ENCODE results near the gene NALCN.

NALCN gene

GRCh38 chr13:101417043-101417406 is 717 bp upstream of the NALCN start:
- no peak overlapping the region for H3K4me3 ChIP-seq (ENCODE audit: low read depth, low read length)
- TF ChIP-seq, protein P1, sequence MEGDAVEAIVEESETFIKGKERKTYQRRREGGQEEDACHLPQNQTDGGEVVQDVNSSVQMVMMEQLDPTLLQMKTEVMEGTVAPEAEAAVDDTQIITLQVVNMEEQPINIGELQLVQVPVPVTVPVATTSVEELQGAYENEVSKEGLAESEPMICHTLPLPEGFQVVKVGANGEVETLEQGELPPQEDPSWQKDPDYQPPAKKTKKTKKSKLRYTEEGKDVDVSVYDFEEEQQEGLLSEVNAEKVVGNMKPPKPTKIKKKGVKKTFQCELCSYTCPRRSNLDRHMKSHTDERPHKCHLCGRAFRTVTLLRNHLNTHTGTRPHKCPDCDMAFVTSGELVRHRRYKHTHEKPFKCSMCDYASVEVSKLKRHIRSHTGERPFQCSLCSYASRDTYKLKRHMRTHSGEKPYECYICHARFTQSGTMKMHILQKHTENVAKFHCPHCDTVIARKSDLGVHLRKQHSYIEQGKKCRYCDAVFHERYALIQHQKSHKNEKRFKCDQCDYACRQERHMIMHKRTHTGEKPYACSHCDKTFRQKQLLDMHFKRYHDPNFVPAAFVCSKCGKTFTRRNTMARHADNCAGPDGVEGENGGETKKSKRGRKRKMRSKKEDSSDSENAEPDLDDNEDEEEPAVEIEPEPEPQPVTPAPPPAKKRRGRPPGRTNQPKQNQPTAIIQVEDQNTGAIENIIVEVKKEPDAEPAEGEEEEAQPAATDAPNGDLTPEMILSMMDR (IDR thresholded peaks at IDR 0.05; ENCODE audit: borderline replicate concordance, insufficient read depth, low read depth, low read length) = no peak

GRCh38 chr13:101415358-101416174 is 742 bp downstream of the NALCN start:
- TF ChIP-seq, protein P1 (IDR thresholded peaks at IDR 0.05; ENCODE audit: borderline replicate concordance, insufficient read depth, low read depth, low read length) = no peak
- H3K4me3 ChIP-seq (ENCODE audit: low read depth, low read length) = no peak overlapping the region

DNA sequence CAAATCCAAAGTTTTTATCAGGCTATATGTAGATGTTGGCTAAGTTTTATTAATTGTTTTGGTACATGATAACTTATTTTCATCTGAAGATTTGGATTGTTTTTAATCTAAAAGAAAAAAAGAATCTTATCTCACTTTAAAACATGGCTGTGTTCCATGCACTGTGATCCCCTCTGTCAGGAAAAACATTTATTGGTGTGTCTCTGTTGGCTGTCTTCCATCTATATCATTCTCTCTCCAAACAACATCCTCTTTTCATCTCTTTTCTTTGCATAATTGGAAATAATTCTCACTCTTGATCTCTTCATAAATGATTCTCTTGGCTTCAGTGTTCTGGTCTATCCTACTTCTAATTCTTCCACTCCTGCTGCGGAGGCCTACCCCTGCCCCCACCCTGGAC is 4.2 kb downstream of the NALCN start:
- H3K4me3 ChIP-seq (ENCODE audit: low read depth, low read length) = no peak overlapping the region
- TF ChIP-seq, protein P1 (IDR thresholded peaks at IDR 0.05; ENCODE audit: borderline replicate concordance, insufficient read depth, low read depth, low read length) = no peak

DNA sequence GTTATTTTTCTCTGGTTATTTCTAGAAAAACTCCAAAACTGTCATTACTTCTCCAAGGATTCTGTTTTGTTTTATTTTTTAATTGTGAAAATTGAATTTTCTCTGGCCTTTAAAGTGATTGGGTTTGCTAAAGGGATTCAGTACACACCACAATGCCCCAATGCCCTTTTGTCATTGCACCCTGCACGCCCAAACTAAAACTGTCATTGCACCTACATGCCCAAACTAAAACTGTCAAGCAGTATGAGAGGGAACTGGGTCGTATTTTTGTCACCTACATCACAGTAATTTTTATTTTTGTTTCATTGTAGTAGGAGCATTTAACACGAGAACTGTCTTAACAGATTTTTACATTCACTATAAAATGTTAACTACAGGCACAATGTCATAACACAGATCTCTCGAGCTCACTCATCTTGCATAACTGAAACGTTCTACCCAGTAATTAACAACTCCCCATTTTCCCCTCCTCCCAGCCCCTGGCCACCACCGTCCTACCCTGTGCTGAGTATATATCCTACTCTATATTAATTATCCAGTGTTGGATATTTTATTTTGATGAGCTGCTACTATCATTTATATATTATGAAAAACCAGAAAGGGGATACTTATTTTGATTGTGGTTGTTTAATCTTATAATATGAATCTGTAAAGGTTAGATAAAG is 7.2 kb downstream of the NALCN start:
- TF ChIP-seq, protein P1 (IDR thresholded peaks at IDR 0.05; ENCODE audit: borderline replicate concordance, insufficient read depth, low read depth, low read length) = no peak
- H3K4me3 ChIP-seq (ENCODE audit: low read depth, low read length) = no peak overlapping the region

- TF ChIP-seq, protein P1 (IDR thresholded peaks at IDR 0.05; ENCODE audit: borderline replicate concordance, insufficient read depth, low read depth, low read length) = no peak
- H3K4me3 ChIP-seq (ENCODE audit: low read depth, low read length) = no peak overlapping the region
Observed at GRCh38 chr13:101408154-101408553, 8.2 kb downstream of the NALCN start.

DNA sequence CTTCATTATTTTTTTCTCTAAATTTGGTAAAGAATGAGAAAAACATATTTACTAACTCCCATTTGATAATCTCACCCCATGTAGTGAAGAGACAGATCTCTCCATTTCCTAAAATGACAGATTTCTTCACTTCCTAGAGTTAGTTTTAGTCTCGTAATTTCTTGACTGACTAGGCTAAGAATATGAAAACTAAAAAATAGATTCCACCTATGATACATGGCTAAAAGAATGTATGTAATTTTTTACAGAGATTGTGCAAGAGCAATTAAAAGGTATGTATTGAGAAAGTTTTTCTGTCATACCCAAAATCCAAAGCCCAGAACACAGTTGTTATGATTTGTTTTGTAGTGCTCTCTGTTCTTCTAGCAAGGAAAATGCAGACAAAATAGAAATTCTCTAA is 9.5 kb downstream of the NALCN start:
- TF ChIP-seq, protein P1 (IDR thresholded peaks at IDR 0.05; ENCODE audit: borderline replicate concordance, insufficient read depth, low read depth, low read length) = no peak
- H3K4me3 ChIP-seq (ENCODE audit: low read depth, low read length) = no peak overlapping the region

- no peak overlapping the region for H3K4me3 ChIP-seq (ENCODE audit: low read depth, low read length)
- TF ChIP-seq, protein P1 (IDR thresholded peaks at IDR 0.05; ENCODE audit: borderline replicate concordance, insufficient read depth, low read depth, low read length) = no peak
Observed at GRCh38 chr13:101401196-101401595, 15.1 kb downstream of the NALCN start.
